Neural progenitor cell (in vitro differentiated cells): ENCODE measurements around the gene IFNA4.

Source experiments
- EZH2 ChIP-seq: fragments of 200-600 bp; sonication (generic); IDR thresholded peaks from 2 replicates; pipeline ENCODE4 v1.6.1; 2017; ENCODE audit warnings: antibody characterized with exemption, mild to moderate bottlenecking, moderate library complexity
- EZH2phosphoT487 ChIP-seq: fragments of 200-600 bp; sonication (generic); IDR thresholded peaks from 2 replicates; pipeline ENCODE4 v1.6.1; 2017; ENCODE audit warnings: antibody characterized with exemption
- TF ChIP-seq, protein P1 (sequence below): fragments of 200-600 bp; sonication (generic); IDR thresholded peaks from 2 replicates; pipeline ENCODE4 v1.5.1; 2017; ENCODE audit warnings: antibody characterized with exemption, mild to moderate bottlenecking

DNA sequence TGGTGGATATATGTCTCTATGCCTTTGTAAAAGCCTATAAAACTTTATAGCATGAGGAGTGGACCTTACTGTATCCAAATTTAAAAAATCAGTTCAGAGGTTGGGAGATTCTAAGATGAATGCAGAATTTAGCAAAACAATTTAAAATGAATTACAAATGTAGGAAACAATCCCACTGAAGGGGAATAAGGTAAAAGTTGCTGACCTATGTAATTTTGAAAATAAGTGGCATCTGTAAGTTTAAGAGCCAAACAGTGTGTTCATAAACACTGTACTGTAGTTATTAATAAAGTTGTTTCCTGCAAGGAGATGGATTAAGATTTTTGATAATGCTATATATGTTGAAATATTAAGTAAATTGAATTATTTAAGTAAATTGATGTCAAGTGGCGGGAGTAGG is 50.4 kb downstream of the IFNA4 start:
- TF ChIP-seq, protein P1, sequence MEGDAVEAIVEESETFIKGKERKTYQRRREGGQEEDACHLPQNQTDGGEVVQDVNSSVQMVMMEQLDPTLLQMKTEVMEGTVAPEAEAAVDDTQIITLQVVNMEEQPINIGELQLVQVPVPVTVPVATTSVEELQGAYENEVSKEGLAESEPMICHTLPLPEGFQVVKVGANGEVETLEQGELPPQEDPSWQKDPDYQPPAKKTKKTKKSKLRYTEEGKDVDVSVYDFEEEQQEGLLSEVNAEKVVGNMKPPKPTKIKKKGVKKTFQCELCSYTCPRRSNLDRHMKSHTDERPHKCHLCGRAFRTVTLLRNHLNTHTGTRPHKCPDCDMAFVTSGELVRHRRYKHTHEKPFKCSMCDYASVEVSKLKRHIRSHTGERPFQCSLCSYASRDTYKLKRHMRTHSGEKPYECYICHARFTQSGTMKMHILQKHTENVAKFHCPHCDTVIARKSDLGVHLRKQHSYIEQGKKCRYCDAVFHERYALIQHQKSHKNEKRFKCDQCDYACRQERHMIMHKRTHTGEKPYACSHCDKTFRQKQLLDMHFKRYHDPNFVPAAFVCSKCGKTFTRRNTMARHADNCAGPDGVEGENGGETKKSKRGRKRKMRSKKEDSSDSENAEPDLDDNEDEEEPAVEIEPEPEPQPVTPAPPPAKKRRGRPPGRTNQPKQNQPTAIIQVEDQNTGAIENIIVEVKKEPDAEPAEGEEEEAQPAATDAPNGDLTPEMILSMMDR: no peak
- no peak for TF ChIP-seq EZH2
- TF ChIP-seq EZH2phosphoT487: no peak
